ENCODE results near the gene SLC35F1. TPM values are rescaled to one million over a fixed set of nuclear protein-coding genes. Genes with fewer than 3 reads are reported as not detected.

SLC35F1 gene
- total and polyA plus RNA-seq, 9 of the 15 experiments (the other 6 are each of a cell fraction or from before 2014, with no cell fraction given) = 0.03 to 0.06 TPM; not detected in 7

- TF ChIP-seq ZBTB11 (CRISPR knock-in tag; IDR thresholded peaks at IDR 0.05) (no peak), POU5F1 (IDR thresholded peaks at IDR 0.05; ENCODE audit: borderline replicate concordance, low read depth, low read length, partially characterized antibody) (no peak), ZNF23 (CRISPR knock-in tag; IDR thresholded peaks at IDR 0.05) (no peak), ZNF280B (CRISPR knock-in tag; IDR thresholded peaks at IDR 0.05) (no peak), CREB5 (CRISPR knock-in tag; IDR thresholded peaks at IDR 0.05) (no peak), ZNF224 (CRISPR knock-in tag; IDR thresholded peaks at IDR 0.05) (no peak)
These were observed 397.3 kb downstream of the SLC35F1 start (continued) for GRCh38 chr6:118304321-118304720.
